Cardiac fibroblast (primary cell): ENCODE results near the gene CCNE1.
"Not testable (repeated sequence)": the region's sequence is repeated elsewhere in the genome, so short reads cannot be mapped to it uniquely, and the experiment has no call there.

Experiments
- DNase-seq, 2 donors: peaks; one replicate each; pipeline versions ENCODE4 v3.0.0 to v3.0.0-alpha.2; 2010; ENCODE audit warnings: low read depth in 2 of 2
- H3K4me3 ChIP-seq, 2 donors: replicated peaks in 1 of 2; 1 replicate in 1 of 2; 2 replicates in 1 of 2; pipeline ENCODE4 v1.5.1; 2011; ENCODE audit warnings: low read depth in 2 of 2, low read length in 2 of 2, mild to moderate bottlenecking in 2 of 2, moderate library complexity in 1 of 2
- CTCF ChIP-seq: IDR thresholded peaks from one replicate; pipeline ENCODE4 v1.5.1; 2011; ENCODE audit warnings: low read depth, mild to moderate bottlenecking, low read length, inconsistent platforms

CCNE1 gene

GRCh38 chr19:29796173-29796573, 15.6 kb upstream of the CCNE1 start:
- no peak for DNase-seq
- H3K4me3 ChIP-seq = no peak overlapping the region
- TF ChIP-seq CTCF = no peak

- TF ChIP-seq CTCF = no peak
- no peak overlapping the region for H3K4me3 ChIP-seq
- DNase-seq = peak; percentile 29 to 60
These were observed 12.9 kb upstream of the CCNE1 start for GRCh38 chr19:29798774-29799497.

- no peak for DNase-seq
- no peak for TF ChIP-seq CTCF
- H3K4me3 ChIP-seq = no peak overlapping the region
These were observed 11.5 kb upstream of the CCNE1 start for GRCh38 chr19:29800100-29800825.

- not testable (repeated sequence) for DNase-seq, H3K4me3 ChIP-seq
These were observed 7.8 kb upstream of the CCNE1 start for GRCh38 chr19:29803951-29804350.

GRCh38 chr19:29804493-29804892, 7.3 kb upstream of the CCNE1 start:
- no peak overlapping the region for H3K4me3 ChIP-seq
- no peak for DNase-seq
- no peak for TF ChIP-seq CTCF

GRCh38 chr19:29805031-29805965, 6.5 kb upstream of the CCNE1 start:
- no peak overlapping the region for H3K4me3 ChIP-seq
- peak in 1 of 2 donors; percentile 49 for DNase-seq
- no peak for TF ChIP-seq CTCF
